Trophoblast cell (in vitro differentiated cells and primary cell): ENCODE results near the gene PGAP6.
"Not testable (repeated sequence)": the region's sequence is repeated elsewhere in the genome, so short reads cannot be mapped to it uniquely, and the experiment has no call there.

Experiments
- DNase-seq, 2 donors: peaks; one replicate each; pipeline ENCODE4 v3.0.0-alpha.2; 2016
- H2AFZ ChIP-seq: 2 replicates; pipeline ENCODE4 v1.6.1; 2013; ENCODE audit warnings: low read length, moderate library complexity, mild to moderate bottlenecking; ENCODE audit not compliant: insufficient read depth, poor library complexity
- H2AK5ac ChIP-seq: 2 replicates; pipeline ENCODE4 v1.6.1; 2013; ENCODE audit warnings: mild to moderate bottlenecking, low read length
- H2BK120ac ChIP-seq: 2 replicates; pipeline ENCODE4 v1.6.1; 2013; ENCODE audit warnings: low read length, mild to moderate bottlenecking, moderate library complexity; ENCODE audit not compliant: insufficient read depth, poor library complexity
- H2BK12ac ChIP-seq: 2 replicates; pipeline ENCODE4 v1.6.1; 2013; ENCODE audit warnings: mild to moderate bottlenecking, low read length, moderate library complexity
- H2BK5ac ChIP-seq: 2 replicates; pipeline ENCODE4 v1.6.1; 2013; ENCODE audit warnings: low read length, low read depth, moderate library complexity, mild to moderate bottlenecking; ENCODE audit not compliant: poor library complexity
- H3K14ac ChIP-seq: 2 replicates; pipeline ENCODE4 v1.6.1; 2013; ENCODE audit warnings: mild to moderate bottlenecking, low read length
- H3K18ac ChIP-seq: 2 replicates; pipeline ENCODE4 v1.6.1; 2013; ENCODE audit warnings: mild to moderate bottlenecking, low read length
- H3K23ac ChIP-seq: 2 replicates; pipeline ENCODE4 v1.6.1; 2013; ENCODE audit warnings: low read length
- H3K27ac ChIP-seq: 2 replicates; pipeline ENCODE4 v1.5.1; 2013; ENCODE audit warnings: low read depth, mild to moderate bottlenecking, inconsistent platforms, low read length, moderate library complexity
- H3K27me3 ChIP-seq: 2 replicates; pipeline ENCODE4 v1.6.1; 2013; ENCODE audit warnings: inconsistent platforms, mild to moderate bottlenecking, low read length, moderate library complexity; ENCODE audit not compliant: insufficient read depth
- H3K36me3 ChIP-seq, 2 experiments: 1 replicate in 1 of 2; 2 replicates in 1 of 2; pipeline ENCODE4 v1.6.1; 2013; ENCODE audit warnings: low read length in 2 of 2, mild to moderate bottlenecking in 2 of 2, moderate library complexity in 1 of 2; ENCODE audit not compliant: insufficient read depth in 2 of 2, control insufficient read depth in 1 of 2
- H3K4ac ChIP-seq: 2 replicates; pipeline ENCODE4 v1.6.1; 2013; ENCODE audit warnings: low read depth, mild to moderate bottlenecking, low read length, moderate library complexity
- H3K4me1 ChIP-seq, 2 experiments: 1 replicate in 1 of 2; 2 replicates in 1 of 2; pipeline ENCODE4 v1.6.1; 2013; ENCODE audit warnings: low read length in 2 of 2, mild to moderate bottlenecking in 2 of 2, moderate library complexity in 1 of 2; ENCODE audit not compliant: insufficient read depth in 2 of 2, control insufficient read depth in 1 of 2
- H3K4me2 ChIP-seq: 2 replicates; pipeline ENCODE4 v1.6.1; 2013; ENCODE audit warnings: inconsistent platforms, mild to moderate bottlenecking, low read length, moderate library complexity
- H3K4me3 ChIP-seq: 2 replicates; pipeline ENCODE4 v1.5.1; 2013; ENCODE audit warnings: mild to moderate bottlenecking, low read depth, low read length, inconsistent platforms
- H3K79me1 ChIP-seq: one replicate; pipeline ENCODE4 v1.6.1; 2013; ENCODE audit warnings: low read length
- H3K79me2 ChIP-seq: 2 replicates; pipeline ENCODE4 v1.6.1; 2013; ENCODE audit warnings: low read length, mild to moderate bottlenecking; ENCODE audit not compliant: control insufficient read depth, insufficient read depth, poor library complexity
- H3K9ac ChIP-seq: 2 replicates; pipeline ENCODE4 v1.6.1; 2013; ENCODE audit warnings: mild to moderate bottlenecking, low read length
- H3K9me3 ChIP-seq: 2 replicates; pipeline ENCODE4 v1.6.1; 2013; ENCODE audit warnings: low read depth, mild to moderate bottlenecking, control low read depth, inconsistent platforms, low read length; ENCODE audit not compliant: insufficient read depth
- H4K12ac ChIP-seq: 2 replicates; pipeline ENCODE4 v1.6.1; 2013; ENCODE audit warnings: low read depth, mild to moderate bottlenecking, low read length, moderate library complexity
- H4K8ac ChIP-seq: 2 replicates; pipeline ENCODE4 v1.6.1; 2013; ENCODE audit warnings: low read depth, mild to moderate bottlenecking, low read length, moderate library complexity
- H4K91ac ChIP-seq: one replicate; pipeline ENCODE4 v1.6.1; 2013; ENCODE audit warnings: low read depth, mild to moderate bottlenecking, low read length, moderate library complexity
- WGBS: extraction: QIAGEN DNeasy Blood & Tissue Kit; methylation state at CpG from one replicate; pipeline ENCODE4 v1.1.7; 2013; ENCODE audit warnings: missing lambda C conversion rate; ENCODE audit not compliant: insufficient read length, insufficient coverage; ENCODE audit errors: extremely low coverage; 5-methylcytosine and 5-hydroxymethylcytosine counted together

Gene PGAP6

DNA sequence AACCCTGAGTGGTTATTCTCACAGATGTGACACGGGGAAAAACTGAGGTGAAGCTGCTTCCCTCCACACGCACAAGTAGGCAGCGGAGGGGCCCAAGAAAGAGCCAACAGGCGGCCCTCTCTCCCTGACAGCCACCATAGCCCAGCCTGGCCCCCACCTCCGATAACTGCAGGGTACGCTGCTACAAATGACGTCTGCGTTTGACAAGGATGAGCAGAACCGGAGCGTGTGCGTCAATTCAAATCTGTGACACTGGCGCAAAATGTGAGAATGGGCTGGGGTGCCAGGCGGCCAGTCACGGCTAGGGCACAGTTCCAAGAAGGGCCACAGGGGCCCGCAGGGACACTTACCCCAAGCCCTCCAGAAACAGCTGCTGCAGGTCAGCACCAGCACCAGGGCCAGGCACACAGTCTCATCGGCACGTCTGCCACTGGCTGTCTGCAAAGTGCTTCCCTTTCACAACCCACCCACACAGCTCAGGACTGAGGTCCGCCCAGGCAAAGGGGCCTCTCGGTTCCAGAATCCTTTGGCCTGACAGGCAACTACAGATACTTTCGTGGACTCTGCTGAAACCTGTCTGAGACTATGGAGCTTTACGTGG is 43.7 kb downstream of the PGAP6 start:
- WGBS, result no CpG with 5 or more reads among the region's 21 CpGs
- Histone ChIP-seq H3K14ac (no peak overlapping the region), H3K23ac (no peak overlapping the region), H3K4ac (peak overlapping the region; percentile 19), H4K12ac (no peak overlapping the region), H3K9ac (no peak overlapping the region), H4K91ac (no peak overlapping the region), H2BK5ac (no peak overlapping the region), H2AFZ (no peak overlapping the region), H2BK12ac (no peak overlapping the region), H3K36me3 (peaks cover 5 to 7% of the 10 kb centered on the region in 2 experiments), H2BK120ac (no peak overlapping the region), H3K4me1 (peaks cover 4 to 12% of the 10 kb centered on the region in 2 experiments), H3K18ac (no peak overlapping the region), H3K4me2 (no peak overlapping the region), H3K79me2 (peaks cover 2% of the 10 kb centered on the region), H3K27me3 (no peaks in the 10 kb centered on the region), H4K8ac (no peak overlapping the region), H3K9me3 (peaks cover 6% of the 10 kb centered on the region), H2AK5ac (no peak overlapping the region), H3K4me3 (no peak overlapping the region), H3K79me1 (no peaks in the 10 kb centered on the region), H3K27ac (no peak overlapping the region)
- DNase-seq, result peak; percentile 45 to 51

DNA sequence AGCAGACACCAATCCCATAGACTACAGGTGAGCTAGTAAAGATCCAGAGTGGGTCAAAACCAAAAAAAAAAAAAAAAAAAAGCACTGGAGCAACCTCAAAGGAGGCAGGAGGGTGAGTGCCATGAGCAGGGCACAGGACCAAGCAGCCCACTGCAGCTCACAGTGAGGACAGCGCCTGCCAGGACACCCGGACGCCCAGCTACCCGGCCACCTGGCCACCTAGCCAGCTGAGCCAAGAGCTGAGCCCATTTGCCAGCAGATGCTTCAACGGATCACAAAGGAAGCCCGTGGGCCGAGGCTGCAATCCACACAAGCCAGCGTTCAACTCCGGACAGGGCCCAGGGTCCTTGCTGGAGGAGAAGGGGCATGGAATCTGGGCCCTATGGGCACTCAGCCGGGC is 44.3 kb downstream of the PGAP6 start:
- no peak overlapping the region for H2BK5ac ChIP-seq
- no peak overlapping the region for H3K4me2 ChIP-seq
- H3K27ac ChIP-seq, result no peak overlapping the region
- no peaks in the 10 kb centered on the region for H3K27me3 ChIP-seq
- no peak overlapping the region for H2AFZ ChIP-seq
- H4K12ac ChIP-seq, result no peak overlapping the region
- no peak overlapping the region for H3K4me3 ChIP-seq
- no peak overlapping the region for H3K18ac ChIP-seq
- H3K14ac ChIP-seq, result no peak overlapping the region
- no peaks in the 10 kb centered on the region for H3K79me1 ChIP-seq
- H3K4me1 ChIP-seq, result peaks cover 4 to 12% of the 10 kb centered on the region in 2 experiments
- no peak overlapping the region for H3K23ac ChIP-seq
- peak overlapping the region; percentile 19 for H3K4ac ChIP-seq
- DNase-seq, result no peak
- peaks cover 3 to 7% of the 10 kb centered on the region in 2 experiments for H3K36me3 ChIP-seq
- no peak overlapping the region for H2BK120ac ChIP-seq
- H3K9ac ChIP-seq, result no peak overlapping the region
- H2BK12ac ChIP-seq, result no peak overlapping the region
- no peak overlapping the region for H4K8ac ChIP-seq
- no CpG with 5 or more reads among the region's 10 CpGs for WGBS
- peaks cover 4% of the 10 kb centered on the region for H3K9me3 ChIP-seq
- H3K79me2 ChIP-seq, result peaks cover 2% of the 10 kb centered on the region
- no peak overlapping the region for H2AK5ac ChIP-seq
- no peak overlapping the region for H4K91ac ChIP-seq

DNA sequence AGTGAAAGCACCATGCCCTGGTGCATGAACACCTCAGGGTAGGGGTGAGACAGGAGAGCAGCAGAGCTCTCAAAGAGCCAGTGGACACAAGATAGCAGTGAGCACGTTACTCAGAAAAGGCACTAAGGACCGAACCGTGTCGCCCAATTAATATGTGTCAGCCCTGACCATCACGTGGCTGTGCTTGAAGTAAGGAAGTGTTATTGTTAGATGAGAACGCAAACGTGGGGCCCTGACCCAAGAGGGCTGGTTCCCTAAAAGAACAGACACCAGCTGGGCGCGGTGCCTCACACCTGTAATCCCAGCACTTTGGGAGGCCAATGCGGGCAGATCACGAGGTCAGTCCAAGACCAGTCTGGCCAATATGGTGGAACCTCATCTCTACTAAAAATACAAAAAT is 45.5 kb downstream of the PGAP6 start:
- H4K8ac ChIP-seq, result no peak overlapping the region
- no peak overlapping the region for H2AK5ac ChIP-seq
- H3K14ac ChIP-seq, result no peak overlapping the region
- H3K9ac ChIP-seq, result no peak overlapping the region
- no peaks in the 10 kb centered on the region for H3K27me3 ChIP-seq
- H4K91ac ChIP-seq, result no peak overlapping the region
- no peaks in the 10 kb centered on the region for H3K79me1 ChIP-seq
- peaks cover 0 to under 1% of the 10 kb centered on the region in 2 experiments for H3K36me3 ChIP-seq
- no CpG with 5 or more reads among the region's 11 CpGs for WGBS
- DNase-seq, result peak in 1 of 2 donors; percentile 24
- peaks cover 3% of the 10 kb centered on the region for H3K9me3 ChIP-seq
- no peak overlapping the region for H3K23ac ChIP-seq
- no peak overlapping the region for H3K27ac ChIP-seq
- H3K18ac ChIP-seq, result no peak overlapping the region
- peaks cover 2% of the 10 kb centered on the region for H3K79me2 ChIP-seq
- no peak overlapping the region for H2AFZ ChIP-seq
- no peak overlapping the region for H2BK5ac ChIP-seq
- H3K4me2 ChIP-seq, result no peak overlapping the region
- H2BK120ac ChIP-seq, result no peak overlapping the region
- H2BK12ac ChIP-seq, result no peak overlapping the region
- H3K4me1 ChIP-seq, result peaks cover 9 to 17% of the 10 kb centered on the region in 2 experiments
- H4K12ac ChIP-seq, result no peak overlapping the region
- peak overlapping the region; percentile 25 for H3K4ac ChIP-seq
- H3K4me3 ChIP-seq, result no peak overlapping the region

DNA sequence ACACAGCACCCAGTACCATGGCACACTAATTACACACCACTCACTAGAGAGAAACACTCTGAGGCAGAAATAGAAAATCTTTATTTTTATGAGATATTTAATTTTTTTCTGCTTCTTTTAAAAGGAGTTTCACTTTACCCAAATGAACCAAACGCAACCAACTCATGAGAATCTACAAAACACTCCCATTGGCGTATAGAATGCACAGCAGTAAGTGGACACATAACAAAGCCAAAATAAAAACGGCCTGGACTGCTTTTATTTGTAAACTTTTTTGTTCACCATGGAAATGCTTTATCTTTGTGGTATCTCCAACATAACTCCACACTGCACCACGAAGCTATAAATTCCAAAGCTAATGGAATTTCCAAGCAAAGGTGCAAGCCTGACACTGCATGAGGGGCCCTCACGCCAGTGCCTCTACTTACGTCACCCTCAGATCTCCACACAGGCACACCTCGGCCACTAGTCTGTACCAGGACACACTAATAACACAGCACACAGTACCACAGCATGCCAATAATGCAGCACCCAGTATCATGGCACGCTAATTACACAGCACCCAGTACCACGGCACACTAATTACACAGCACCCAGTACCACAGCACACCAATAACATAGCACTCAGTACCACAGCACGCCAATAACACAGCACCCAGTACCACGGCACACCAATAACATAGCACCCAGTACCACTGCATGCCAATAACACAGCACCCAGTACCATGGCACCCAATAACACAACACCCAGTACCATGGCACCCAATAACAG is 46.7 kb downstream of the PGAP6 start:
- H4K91ac ChIP-seq, H3K36me3 ChIP-seq, H3K79me1 ChIP-seq, H2AFZ ChIP-seq, H2BK12ac ChIP-seq, H3K27me3 ChIP-seq, H3K27ac ChIP-seq, H2BK120ac ChIP-seq, H3K9me3 ChIP-seq, H2AK5ac ChIP-seq, H4K8ac ChIP-seq, H4K12ac ChIP-seq, H3K79me2 ChIP-seq, H3K4ac ChIP-seq, H3K18ac ChIP-seq, H2BK5ac ChIP-seq, H3K14ac ChIP-seq, H3K4me2 ChIP-seq: not testable (repeated sequence)
- peak; percentile 73 to 92 for DNase-seq
- WGBS, result no CpG with 5 or more reads among the region's 11 CpGs
- H3K4me1 ChIP-seq, result peaks cover 12 to 21% of the 10 kb centered on the region in 2 experiments
- peak overlapping the region; percentile 2 for H3K23ac ChIP-seq
- H3K4me3 ChIP-seq, result peak overlapping the region; percentile 41
- H3K9ac ChIP-seq, result peak overlapping the region; percentile 56
